Measurements from ENCODE around the gene PIGB.
"Not testable (repeated sequence)": the region's sequence is repeated elsewhere in the genome, so short reads cannot be mapped to it uniquely, and the experiment has no call there.

The PIGB gene

GRCh38 chr15:55383687-55384086, 64.7 kb downstream of the PIGB start:
- DNase-seq = no peak

- no peak for DNase-seq
Observed at GRCh38 chr15:55387027-55387426, 68.0 kb downstream of the PIGB start.

DNA sequence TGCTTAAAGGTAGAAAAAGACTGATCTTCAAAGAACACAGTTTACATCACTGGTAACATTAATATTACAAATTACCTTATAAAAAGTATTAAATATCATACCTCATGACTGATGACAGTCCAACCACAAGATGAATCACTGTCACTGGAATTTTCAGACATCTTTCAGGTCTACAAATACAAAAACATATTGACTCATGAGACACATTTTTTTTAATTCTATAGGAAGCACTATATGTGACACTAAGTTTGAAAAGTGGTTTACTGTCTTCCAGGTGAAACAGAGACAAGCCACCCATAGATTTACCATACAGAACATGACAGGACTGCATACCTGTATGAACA, 70.2 kb downstream of the PIGB start:
- no peak for DNase-seq

GRCh38 chr15:55394694-55395093, 75.7 kb downstream of the PIGB start:
- DNase-seq = peak; percentile 64

DNA sequence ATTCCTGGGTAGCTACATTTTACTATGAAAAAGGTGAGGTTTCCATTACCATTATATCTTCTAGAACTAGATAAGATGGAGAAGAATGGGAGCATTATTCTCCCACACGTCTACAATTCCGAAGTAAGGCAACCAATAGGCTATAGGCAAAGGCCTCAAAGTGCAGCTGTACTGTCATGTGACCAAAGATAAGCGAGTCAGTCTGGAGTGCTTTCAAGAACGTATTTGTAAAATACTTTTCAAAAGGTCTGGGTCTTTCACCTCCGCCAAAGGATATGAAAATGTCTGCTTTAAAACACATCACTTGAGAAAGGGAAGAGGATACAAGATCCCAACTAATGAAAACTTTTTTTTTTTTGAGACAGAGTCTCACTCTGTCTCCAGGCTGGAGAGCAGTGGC, 79.2 kb downstream of the PIGB start:
- no peak for DNase-seq

DNA sequence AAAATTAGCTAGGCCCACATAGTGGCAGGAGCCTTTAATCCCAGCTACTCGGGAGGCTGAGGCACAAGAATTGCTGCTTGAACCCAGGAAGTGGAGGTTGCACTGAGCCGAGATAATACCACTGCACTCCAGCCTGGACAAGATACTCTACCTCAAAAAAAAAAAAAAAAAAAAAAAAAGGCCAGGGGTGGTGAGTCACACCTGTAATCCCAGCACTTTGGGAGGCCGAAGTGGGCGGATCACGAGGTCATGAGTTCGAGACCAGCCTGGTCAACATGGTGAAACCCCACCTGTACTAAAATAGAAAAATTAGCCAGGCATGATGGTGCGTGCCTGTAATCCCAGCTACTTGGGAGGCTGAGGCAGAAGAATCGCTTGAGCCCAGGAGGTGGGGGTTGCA, 81.0 kb downstream of the PIGB start:
- not testable (repeated sequence) for DNase-seq

- DNase-seq = no peak
Observed at GRCh38 chr15:55401786-55402246, 82.8 kb downstream of the PIGB start.

DNA sequence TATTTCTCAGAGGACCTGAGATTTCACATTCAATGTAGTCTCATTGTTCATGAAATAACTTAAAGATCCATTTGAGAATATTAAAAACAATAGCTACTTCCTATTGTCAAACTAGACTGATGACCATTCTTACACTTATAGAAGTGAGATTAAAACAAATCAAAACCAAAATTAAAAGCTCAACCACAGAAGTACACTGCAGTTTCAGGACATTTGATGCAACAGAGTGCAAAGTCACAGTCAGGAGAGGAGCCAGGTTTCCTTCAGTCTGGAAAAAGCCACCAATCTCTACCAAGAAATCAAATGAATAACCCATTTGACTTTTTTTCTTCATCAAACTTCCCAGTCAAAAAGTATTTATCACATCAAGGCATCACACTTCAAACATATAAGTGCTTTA, 83.7 kb downstream of the PIGB start:
- no peak for DNase-seq

DNA sequence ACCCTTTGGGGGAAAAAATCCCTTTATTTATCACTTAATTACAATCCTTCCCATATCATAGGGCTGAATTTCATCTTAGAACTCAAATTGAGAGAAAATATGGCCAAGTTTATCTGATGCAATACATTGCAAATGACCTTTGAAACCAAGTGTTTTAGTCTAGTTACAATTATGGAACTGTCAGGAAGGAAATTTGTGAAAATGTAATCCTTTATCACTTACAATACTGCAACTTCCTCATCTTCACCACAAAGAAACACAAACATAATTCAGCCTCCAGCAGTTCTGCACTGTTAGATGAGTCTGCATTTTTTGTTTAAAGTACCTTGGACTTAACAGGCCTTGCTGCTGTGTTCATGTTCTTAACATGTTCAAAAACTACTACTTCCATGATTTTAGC, 84.5 kb downstream of the PIGB start:
- peak; percentile 86 for DNase-seq

Measured in GF-D8 (cell line).